Posterior cingulate gyrus (tissue), 11 donors: ENCODE data around the gene OPCML.
A peak's percentile ranks its signal among the peaks of the same experiment; 100 is the strongest.

Experiments used
- DNase-seq, 10 donors: peaks; one replicate each; pipeline versions ENCODE4 v3.0.0 to v3.0.0-alpha.2; 2020 to 2021; ENCODE audit warnings: mixed read lengths in 3 of 10
- intact Hi-C: fragments of 100-400 bp; cut with DNase I; formaldehyde crosslinking; loops from one replicate; pipeline ENCODE4 v1.15.1; 2023

OPCML gene

GRCh38 chr11:133249065-133249464 is 283.2 kb downstream of the OPCML start:
- no peak for DNase-seq
- intact Hi-C loops = no loop called here

GRCh38 chr11:133243832-133244231 is 288.5 kb downstream of the OPCML start:
- DNase-seq = no peak
- intact Hi-C loops = no loop called here

- intact Hi-C loops = no loop called here
- DNase-seq = no peak
Observed at GRCh38 chr11:133240908-133241655, 291.2 kb downstream of the OPCML start.

DNA sequence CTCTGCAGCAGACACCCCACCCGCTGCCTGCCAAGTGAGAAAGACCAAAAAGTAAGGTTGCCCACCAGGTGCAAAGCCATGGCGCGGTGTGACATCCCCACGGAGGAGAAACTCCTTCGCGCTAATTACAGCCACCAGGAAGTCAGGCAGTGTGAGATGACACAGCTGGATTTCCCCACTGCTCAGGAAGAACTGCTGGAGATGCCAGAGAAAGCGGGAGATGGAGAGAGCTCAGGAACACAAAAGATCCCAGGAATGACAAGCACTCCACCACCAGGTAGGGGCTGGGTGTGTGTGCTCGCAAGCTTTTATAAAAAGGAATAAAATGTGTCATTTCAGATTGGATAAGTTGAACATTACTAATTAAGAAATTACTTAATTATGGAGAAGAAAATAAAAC is 292.7 kb downstream of the OPCML start:
- intact Hi-C loops = no loop called here
- no peak for DNase-seq

- no peak for DNase-seq
- intact Hi-C loops = no loop called here
Observed at GRCh38 chr11:133238495-133238894, 293.8 kb downstream of the OPCML start.

- intact Hi-C loops = no loop called here
- no peak for DNase-seq
Observed at GRCh38 chr11:133238027-133238426, 294.3 kb downstream of the OPCML start.

- intact Hi-C loops = no loop called here
- no peak for DNase-seq
Observed at GRCh38 chr11:133235381-133235780, 296.9 kb downstream of the OPCML start.

DNA sequence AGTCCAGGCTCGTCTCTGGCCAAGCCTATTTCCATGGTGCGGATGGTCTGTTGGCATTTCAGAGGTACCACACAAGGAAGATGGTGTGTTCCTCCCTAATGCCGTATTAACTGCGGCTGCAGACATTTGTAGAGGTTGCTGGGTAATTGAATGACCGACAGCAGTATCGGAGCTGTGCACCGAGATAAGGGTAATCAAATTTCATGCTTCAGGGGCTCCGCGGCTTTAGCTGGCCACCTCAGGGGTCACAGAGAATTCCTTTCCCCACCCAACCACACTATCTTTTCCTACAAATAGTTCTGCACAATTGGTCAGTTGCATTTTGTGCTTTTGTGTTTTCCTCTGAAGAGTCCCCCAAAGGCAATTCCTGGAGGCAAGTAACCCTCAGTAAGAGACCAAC is 297.4 kb downstream of the OPCML start:
- DNase-seq = no peak
- intact Hi-C loops = no loop called here

DNA sequence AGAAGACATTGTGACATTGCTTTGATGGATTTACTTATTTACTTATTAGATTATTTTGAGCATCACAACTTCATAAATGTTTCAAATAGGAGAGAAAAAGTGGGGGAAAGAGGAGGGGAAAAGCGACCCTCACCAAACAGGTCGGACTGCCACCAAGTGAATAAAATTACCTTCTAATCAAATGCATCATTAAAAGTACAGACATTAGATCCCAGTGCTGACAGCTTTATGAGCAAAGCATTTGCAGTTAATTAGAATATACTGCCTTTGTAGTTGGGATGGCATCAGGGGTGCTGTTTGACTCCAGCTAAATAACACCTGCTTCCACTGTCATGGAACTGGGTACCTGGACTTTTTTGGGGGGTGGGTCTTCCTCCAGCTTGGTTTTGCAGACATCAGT is 299.6 kb downstream of the OPCML start:
- intact Hi-C loops = no loop called here
- no peak for DNase-seq

GRCh38 chr11:133230431-133230830 is 301.9 kb downstream of the OPCML start:
- no peak for DNase-seq
- intact Hi-C loops = no loop called here

GRCh38 chr11:133228471-133229329 is 303.6 kb downstream of the OPCML start:
- intact Hi-C loops = no loop called here
- DNase-seq = peak in 7 of 10 donors; percentile 29 to 93 (median 52)

GRCh38 chr11:133227632-133228111 is 304.6 kb downstream of the OPCML start:
- DNase-seq = no peak
- intact Hi-C loops = no loop called here

GRCh38 chr11:133224271-133224670 is 308.0 kb downstream of the OPCML start:
- intact Hi-C loops = no loop called here
- DNase-seq = no peak

DNA sequence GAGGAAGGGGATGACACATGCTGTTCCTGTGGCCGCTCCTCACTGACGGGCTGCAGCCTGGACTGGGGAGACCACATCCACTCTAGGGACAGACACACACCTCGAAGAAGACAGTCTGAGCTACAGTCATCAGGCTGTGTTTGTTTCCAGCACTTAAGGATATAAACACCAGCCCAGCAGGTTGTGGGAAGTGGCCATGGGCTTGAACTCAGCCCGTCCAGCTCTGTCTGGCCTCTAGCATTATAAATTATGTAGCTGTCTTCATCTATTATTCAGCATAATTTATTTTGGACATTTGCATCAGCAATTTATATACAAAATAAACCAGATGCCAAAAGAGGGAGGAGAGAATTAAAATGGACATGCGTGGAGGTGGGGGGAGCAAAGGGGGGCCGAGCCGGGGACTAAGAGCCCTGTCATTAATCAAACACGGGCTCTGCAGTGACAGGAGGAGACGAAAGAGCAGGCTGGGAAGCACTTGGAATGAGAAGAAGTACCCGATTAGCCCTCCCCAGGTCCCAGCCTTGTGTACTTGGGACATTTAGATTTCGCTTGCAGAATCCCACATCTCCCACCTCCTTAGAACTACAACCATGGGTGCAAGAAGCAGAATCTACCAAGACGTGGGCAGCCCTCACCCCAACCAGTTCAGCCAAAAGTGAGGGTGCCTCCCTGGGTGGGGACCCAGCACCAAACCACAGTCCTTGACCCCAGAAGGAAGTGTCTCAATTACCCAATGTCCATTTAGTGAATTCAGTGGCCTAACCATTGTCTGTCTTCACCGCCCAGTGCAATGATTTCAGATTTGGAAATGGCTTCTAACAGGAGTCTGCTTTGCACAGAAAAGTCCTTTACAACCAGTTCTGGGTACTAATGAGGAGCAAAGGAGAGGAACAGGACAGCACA is 309.6 kb downstream of the OPCML start:
- intact Hi-C loops = no loop called here
- no peak for DNase-seq

- DNase-seq = no peak
- intact Hi-C loops = no loop called here
Observed at GRCh38 chr11:133219543-133219942, 312.8 kb downstream of the OPCML start.

DNA sequence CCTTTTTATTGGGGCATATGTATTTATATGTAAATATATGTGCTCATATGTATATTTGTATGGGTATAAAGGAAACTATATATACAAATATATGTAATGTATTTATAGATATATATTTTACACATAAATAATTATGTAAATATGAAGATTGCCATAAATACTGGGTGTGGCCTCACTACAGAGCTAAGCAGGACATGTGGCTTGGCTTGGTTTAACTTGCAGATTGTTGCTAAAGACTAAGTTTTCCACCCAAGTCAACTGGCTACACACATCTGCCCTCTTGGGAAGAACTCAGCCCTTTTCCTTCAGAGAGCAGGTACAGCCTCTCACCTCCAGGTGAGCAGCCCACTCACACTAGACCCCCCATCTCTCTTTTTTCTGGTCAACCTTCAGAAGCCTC is 315.5 kb downstream of the OPCML start:
- intact Hi-C loops = no loop called here
- DNase-seq = no peak

DNA sequence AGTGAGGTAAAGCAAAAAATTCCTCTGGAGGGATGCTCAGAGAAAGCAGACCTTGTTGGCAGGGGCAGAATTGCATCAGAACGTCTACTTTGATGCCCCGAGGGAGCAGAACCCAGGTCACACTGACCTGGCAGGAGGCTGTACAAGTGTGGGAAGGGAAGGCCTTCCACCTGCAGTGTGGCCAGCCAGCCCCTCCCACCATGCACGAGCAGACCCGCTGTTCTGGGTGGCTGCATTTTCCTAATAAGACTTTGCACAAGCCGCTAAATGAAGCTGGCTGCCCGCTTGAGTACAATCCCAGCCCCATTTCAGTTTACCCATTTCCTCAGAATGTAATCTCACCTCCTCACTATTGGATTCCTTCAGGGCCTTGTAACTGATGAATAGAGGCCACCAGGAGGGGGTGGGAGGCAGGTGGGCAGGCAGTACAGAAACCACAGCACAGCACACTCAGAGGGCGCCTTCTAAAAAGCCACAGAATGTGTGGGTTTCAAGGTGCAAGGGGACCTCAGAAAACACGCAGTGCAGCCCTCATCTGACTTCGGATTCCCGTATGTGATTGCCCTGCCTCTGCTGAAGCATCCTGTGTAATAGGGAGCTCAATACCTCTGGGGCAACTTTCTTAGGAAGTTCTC is 316.6 kb downstream of the OPCML start:
- no peak for DNase-seq
- intact Hi-C loops = no loop called here

- DNase-seq = no peak
- intact Hi-C loops = no loop called here
Observed at GRCh38 chr11:133214646-133215045, 317.7 kb downstream of the OPCML start.

DNA sequence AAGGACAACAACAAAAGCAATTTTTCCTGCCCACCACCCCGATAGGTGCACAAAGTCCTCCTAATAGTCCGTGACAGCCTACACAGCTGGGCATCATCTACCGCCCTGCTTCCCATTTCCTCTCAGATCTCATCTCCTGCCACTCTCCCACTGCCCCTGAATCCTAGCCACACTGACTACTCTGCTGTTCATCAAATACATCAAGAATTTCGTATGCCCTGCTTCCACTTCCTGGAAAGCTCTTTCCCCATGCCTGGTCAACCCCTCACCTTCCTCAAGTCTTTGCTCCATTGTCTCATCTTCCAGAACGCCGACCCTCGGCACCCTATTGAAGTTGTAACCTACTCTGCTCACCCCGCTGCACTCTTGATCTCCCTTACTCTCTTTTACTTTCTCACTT is 320.1 kb downstream of the OPCML start:
- intact Hi-C loops = no loop called here
- no peak for DNase-seq

- DNase-seq = no peak
- intact Hi-C loops = no loop called here
Observed at GRCh38 chr11:133207995-133208394, 324.3 kb downstream of the OPCML start.
